HG03060 (cell line): ENCODE data around the gene LMF1.
"Not testable (repeated sequence)": the region's sequence is repeated elsewhere in the genome, so short reads cannot be mapped to it uniquely, and the experiment has no call there.

Experiments used
- ATAC-seq: cut with Tn5 transposase; IDR thresholded peaks from one replicate; pipeline ENCODE4 v1.9.1; 2021; ENCODE audit warnings: low read depth, moderate number of reproducible peaks; ENCODE audit not compliant: unreplicated experiment

Gene LMF1

DNA sequence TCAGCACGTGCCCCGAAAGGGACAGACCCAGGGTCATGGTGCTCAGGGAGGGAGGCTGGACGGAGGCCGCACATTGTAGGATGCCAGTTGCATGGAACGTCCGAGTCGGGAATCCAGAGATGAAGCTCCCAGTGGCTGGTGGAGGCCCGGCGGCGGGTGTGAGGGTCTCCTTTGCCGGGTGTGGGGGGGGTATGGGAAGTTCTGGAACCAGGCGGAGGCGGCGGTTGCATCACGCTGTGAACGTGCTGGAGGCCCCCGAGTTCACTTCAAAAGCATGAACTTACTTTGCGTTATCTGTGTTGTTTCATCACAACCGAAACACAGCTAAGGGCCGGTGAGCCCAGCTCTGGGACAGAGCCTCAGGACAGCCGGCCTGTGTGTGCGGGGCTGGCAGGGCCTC, 96.9 kb downstream of the LMF1 start:
- no peak for ATAC-seq

- no peak for ATAC-seq
Observed at GRCh38 chr16:873243-873661, 97.5 kb downstream of the LMF1 start.

GRCh38 chr16:872436-873242, 98.1 kb downstream of the LMF1 start:
- ATAC-seq, result no peak

GRCh38 chr16:871562-872345, 99.0 kb downstream of the LMF1 start:
- ATAC-seq, result no peak

DNA sequence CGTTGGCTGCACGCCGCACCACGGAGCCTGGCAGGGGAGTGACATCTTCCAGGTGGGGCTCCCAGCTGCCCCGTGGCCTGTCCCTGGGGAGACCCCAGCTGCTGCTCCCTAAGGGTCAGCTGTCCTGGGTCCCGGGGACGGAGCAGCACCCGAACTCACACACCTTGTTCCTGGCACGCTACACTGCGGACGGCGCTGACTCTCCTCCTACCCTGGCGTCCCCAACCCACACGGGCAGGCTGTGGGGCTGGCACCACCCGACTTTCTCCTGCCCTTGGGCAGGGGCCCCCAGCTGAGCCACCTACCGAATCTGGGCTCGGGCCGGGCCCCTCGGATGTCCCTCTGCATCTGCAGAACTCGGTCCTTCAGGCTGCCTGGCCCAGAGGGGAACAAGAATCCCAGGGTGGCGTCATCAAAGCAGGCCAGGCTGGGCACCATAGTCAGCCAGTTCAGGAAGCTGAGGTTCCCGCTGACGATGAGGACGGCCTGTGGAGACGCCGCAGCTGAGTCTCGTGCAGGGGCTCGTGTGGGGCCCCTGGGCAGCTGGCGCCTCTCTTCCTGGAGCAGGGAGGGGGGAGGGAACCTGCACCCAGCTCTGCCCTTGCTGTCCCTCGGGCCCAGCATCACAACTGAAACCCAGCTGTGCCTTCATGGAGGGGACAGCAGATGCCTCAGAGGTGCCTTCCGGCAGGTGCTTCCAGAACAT, 99.8 kb downstream of the LMF1 start:
- no peak for ATAC-seq

GRCh38 chr16:869823-870641, 100.8 kb downstream of the LMF1 start:
- no peak for ATAC-seq

DNA sequence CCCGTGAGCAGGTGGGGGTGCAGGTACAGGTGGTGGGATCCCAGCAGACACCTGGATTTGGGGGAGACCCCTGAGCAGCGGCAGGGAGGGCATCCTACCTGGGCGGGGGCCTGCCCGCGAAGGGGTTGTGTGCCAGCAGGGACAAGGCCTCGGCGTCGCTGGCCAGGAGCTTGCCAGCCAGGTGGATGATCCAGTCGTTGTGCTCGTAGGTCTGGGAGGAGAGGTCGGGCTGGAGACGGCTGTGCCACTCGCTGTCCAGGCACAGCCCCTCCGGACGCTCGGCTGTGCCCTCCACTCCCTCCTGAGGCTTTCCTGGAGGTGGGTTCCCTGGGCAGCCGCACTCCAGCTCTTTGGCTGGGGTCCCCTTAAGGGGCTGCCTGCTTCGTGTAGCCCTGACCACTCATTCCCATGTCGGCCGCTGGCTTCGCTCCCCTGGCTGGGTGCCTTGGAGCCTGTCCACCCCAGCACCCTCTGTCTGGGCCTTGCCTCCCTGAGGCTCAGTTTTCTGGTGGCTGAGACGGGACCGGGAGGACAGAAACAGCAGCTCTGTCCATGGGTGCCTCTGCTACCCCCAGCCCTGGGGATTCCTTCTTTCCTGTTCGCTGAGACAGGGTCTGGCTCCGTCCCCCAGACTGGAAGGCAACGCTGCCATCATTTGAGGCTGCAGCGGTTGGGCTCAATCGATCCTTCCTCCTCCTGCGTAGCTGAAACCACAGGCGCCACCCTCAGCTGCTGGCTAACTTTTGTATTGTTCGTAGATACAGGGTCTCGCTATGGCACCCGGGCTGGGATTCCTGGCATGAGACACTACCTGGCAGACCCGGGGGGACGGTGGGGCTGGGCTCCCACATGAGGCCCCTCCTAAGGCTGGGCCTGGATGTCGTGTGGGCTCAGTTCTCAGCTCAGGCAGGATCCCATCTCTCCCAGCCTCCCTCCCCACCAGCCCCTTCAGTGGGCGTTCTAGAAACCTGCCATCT, 101.7 kb downstream of the LMF1 start:
- no peak for ATAC-seq

DNA sequence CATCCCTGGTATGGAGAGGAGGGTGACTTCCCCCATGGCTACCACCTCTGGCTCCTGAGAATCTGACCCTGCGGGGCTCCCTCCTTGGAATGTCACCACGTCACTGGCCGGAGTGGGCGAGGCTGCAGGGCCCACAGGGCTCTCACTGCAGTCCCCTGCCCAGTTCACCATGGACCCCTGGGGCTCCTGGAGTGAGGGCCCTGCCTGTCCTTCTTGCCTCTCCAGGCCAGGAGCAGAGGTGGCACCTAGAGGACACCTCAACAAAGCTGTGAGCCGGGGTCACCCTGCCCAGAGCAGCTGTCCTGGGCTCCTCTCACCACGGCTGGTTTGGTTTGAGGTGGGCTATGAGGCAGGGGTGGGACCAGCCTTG, 102.4 kb downstream of the LMF1 start:
- ATAC-seq, result no peak

DNA sequence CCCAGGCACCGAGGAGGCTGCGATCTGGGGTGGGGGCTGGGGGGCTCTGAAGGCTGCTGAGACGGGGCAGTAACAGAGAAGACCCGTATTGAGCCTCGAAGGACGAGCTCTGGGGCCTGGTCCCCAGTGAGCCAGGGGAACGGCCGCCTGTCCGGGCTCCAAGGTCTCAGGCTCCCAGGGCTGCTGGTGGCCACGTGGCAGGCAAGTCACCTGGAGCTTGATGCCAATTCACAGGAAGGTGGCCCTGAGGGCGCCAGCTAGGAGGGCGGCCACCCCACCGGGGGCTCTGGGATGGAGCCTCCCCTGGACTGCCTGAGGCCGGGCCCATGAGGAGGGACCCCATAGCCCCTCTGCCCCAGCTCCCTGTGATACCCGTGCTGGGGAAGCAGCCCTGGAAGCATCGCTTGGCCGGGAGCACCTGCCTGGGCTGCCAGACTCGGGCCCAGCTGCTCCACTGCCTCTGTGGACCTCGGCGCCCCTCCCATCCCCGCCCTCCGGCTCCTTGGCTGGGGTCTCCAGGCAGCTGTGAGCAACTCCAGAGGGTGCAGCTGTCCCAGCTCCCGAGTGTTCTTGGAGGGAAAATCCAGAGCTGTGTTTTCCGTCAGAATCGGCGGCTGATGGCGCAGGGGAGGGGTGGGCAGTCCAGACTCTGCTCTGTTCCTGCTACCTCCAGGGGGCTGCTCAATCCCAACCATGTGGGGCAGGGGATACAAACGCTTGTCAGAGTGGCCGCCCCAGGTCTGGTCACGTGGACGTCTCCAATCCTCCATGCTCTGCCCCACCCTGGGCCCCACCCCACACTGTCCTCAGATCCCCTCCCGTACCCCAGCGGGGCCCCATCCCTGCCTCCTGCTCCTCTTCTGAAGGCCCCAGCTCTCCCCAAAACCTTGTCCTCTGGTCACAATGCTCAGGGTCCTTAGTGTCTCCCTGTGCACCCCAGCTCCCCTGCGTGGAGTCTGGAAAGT, 103.1 kb downstream of the LMF1 start:
- ATAC-seq, result no peak

GRCh38 chr16:866252-866896, 104.4 kb downstream of the LMF1 start:
- no peak for ATAC-seq

DNA sequence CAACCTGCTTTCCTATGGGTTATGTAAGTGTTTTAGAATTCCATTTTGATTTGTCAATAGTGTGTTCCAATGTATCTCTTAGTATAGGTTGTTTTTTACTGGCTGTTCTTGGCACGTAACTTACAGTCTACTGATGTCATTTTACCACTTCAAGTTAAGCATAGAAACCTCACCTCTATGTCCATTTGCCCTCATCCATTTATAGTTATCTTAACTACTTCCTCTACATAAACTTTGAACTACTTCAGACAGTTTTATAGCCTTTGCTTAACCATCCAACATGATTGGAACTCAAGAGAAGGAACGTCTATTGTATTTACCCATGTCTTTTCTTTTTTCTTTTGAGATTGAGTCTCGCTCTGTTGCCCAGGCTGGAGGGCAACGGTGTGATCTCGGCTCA, 105.8 kb downstream of the LMF1 start:
- ATAC-seq, result no peak

- no peak for ATAC-seq
Observed at GRCh38 chr16:861446-861845, 109.3 kb downstream of the LMF1 start.

DNA sequence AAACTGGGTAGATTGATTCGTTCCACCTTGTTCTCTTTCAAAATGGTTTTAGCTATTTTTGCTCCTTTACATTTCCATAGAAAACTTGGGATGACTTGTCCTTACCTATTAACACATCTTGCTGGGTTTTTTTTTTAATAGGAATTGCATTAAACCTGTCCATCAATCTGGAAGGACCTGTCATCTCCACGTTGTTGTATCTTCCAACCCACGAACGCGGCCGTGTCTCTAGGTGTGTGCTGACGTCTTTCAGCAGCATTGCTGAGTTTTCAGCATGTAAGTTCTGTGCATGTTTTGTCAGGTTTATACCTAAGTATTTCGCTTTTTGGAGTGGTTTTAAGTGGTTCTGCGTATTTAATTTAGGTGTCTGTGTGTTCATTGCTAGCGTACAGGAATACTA, 109.9 kb downstream of the LMF1 start:
- ATAC-seq, result no peak

- ATAC-seq, result not testable (repeated sequence)
Observed at GRCh38 chr16:858971-859370, 111.8 kb downstream of the LMF1 start.

DNA sequence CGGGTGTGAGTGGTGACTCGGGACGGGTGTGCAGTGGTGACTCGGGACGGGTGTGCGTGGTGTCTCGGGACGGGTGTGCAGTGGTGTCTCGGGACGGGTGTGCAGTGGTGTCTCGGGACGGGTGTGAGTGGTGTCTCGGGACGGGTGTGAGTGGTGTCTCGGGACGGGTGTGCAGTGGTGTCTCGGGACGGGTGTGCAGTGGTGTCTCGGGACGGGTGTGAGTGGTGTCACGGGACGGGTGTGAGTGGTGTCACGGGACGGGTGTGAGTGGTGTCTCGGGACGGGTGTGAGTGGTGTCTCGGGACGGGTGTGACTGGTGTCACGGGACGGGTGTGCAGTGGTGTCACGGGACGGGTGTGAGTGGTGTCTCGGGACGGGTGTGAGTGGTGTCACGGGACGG, 112.3 kb downstream of the LMF1 start:
- ATAC-seq, result not testable (repeated sequence)

DNA sequence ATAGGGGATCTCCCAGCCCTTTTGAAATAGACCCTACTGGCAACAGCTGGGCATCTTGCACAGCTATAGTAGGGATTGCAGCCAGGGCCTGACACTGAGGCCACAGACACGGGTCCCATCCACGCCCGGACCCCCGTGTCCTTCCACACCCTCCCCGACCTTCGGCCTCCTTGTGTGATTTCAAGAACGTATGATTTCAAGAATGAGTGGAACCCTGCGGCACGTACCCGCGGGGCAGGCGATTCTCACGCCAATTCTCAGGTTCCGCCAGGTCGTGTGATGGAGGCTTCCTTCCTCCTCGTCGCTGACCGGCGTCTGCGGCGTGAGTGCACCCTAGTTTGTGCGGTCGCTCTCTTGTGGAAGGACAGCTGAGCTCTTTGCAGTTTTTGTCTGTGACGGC, 114.0 kb downstream of the LMF1 start:
- ATAC-seq, result no peak

- ATAC-seq, result no peak
Observed at GRCh38 chr16:856101-856500, 114.7 kb downstream of the LMF1 start.

- no peak for ATAC-seq
Observed at GRCh38 chr16:855471-855870, 115.3 kb downstream of the LMF1 start.
